ENCODE data around the gene PANX1. TPM values are rescaled to one million over a fixed set of nuclear protein-coding genes. Genes with fewer than 3 reads are reported as not detected.

The PANX1 gene
- polyA plus RNA-seq, 1 experiment = 52.9 TPM

DNA sequence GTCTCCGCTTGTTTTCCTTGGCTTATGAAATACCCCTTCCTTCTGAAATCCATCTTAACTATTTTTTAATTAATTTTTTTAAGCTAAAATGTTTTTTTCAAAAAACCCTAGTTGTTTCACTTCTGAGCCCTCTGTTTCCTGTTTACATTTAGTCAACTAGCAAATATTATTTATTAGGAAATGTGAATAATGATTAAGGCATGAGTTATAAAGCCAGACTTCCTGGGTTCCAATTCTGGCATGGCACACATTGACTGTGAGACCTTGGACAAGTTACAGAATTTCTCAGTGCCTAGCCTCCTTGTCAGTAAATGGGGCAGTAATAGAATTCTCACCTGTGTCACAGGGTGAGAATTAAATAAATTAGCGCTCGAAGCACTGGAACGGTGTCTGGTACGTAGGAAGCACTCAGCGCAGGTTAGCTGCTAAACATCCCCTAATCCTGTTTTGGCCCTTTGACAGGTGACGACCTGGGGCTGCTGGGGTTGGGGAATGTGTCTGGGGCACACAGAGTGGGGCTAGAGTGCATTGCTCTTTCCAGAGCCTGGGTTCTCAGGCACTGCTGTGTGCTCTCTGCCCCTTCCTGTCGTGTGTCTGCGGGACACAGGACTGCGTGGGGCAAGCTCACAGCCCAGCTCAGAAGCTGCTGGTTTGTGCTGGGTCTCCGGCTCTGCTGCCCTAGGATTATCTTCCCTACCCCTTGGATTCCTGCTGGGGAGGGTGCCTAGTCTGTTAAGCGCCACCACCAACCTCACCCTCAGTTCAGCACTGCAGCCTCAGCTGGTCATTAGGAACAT lies 13.1 kb downstream of the PANX1 start:
- DNase-seq (ENCODE audit: low read depth, low spot score) = no peak
- Histone ChIP-seq H3K27me3 (ENCODE audit: control insufficient read depth, insufficient read depth, low read length) (no peaks in the 10 kb centered on the region), H3K9me3 (ENCODE audit: control insufficient read depth, insufficient read depth, low read length) (no peaks in the 10 kb centered on the region; the same call in 1 of the 2 replicates), H3K4me3 (ENCODE audit: low read depth, low read length) (no peak overlapping the region), H3K27ac (ENCODE audit: low read depth, low read length) (no peak overlapping the region)
- CTCF ChIA-PET = interaction anchor here (1.0 to 2.0 kb wide), 4 partner anchors 9 to 246 kb away, joined by 4 to 8 read pairs (median 4); no protein-coding TSS in a partner anchor
- POLR2A ChIA-PET = no interaction called here
- TF ChIP-seq, protein P1, sequence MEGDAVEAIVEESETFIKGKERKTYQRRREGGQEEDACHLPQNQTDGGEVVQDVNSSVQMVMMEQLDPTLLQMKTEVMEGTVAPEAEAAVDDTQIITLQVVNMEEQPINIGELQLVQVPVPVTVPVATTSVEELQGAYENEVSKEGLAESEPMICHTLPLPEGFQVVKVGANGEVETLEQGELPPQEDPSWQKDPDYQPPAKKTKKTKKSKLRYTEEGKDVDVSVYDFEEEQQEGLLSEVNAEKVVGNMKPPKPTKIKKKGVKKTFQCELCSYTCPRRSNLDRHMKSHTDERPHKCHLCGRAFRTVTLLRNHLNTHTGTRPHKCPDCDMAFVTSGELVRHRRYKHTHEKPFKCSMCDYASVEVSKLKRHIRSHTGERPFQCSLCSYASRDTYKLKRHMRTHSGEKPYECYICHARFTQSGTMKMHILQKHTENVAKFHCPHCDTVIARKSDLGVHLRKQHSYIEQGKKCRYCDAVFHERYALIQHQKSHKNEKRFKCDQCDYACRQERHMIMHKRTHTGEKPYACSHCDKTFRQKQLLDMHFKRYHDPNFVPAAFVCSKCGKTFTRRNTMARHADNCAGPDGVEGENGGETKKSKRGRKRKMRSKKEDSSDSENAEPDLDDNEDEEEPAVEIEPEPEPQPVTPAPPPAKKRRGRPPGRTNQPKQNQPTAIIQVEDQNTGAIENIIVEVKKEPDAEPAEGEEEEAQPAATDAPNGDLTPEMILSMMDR (IDR thresholded peaks at IDR 0.05; ENCODE audit: low read depth, low read length) = no peak

DNA sequence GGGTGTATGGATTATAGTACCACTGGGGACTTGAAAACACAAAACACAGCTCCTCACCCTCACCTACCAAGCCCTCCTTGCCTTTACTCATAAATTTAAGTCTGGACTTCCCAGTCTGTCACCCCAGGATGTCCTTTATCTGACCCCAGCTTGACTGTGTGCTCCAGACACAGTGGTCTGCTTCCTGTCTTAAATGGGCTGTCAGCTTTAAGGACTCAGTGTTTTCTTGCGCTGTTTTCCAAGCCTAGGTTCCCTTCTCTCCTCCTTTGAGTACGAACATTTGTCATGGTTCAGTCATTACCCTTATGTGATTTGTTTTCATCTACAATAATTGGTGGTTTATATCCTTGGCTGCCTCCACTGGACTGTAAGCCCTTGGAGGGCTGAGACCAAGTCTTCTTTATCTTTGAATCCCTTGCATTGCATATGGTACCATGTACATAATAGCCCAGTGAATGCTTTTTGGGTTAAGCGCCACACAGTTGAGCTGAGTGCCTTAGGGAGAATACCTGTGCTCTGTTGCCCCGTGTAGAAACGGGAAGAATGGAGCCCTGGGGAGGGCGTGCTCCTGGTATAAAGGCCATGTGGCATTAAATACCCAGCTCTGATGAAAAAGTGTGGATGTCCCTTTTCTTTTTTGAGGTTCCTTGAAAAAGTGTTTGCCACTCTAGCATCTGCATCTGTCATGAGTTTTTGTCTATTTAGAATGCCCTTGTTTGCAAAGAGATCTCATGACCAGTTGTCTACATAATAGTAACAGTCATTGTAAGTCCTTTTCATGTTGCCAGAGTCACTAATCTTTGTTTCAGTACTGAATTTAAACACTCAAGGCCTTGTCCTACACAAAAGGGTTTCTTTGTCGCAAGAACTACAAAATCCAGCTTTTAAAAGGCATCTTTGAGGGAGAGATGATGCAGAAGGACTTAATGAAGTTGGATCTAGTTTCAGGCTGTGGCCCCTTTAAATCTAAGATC lies 14.0 kb downstream of the PANX1 start:
- CTCF ChIA-PET = interaction anchor here (1.0 to 2.0 kb wide), 4 partner anchors 8 to 247 kb away, joined by 4 to 8 read pairs (median 4); no protein-coding TSS in a partner anchor
- Histone ChIP-seq H3K9me3 (ENCODE audit: control insufficient read depth, insufficient read depth, low read length) (no peaks in the 10 kb centered on the region), H3K27me3 (ENCODE audit: control insufficient read depth, insufficient read depth, low read length) (no peaks in the 10 kb centered on the region), H3K4me3 (ENCODE audit: low read depth, low read length) (no peak overlapping the region), H3K27ac (ENCODE audit: low read depth, low read length) (no peak overlapping the region)
- no peak for DNase-seq (ENCODE audit: low read depth, low spot score)
- POLR2A ChIA-PET = no interaction called here
- TF ChIP-seq, protein P1 (IDR thresholded peaks at IDR 0.05; ENCODE audit: low read depth, low read length) = no peak

- H3K27me3 ChIP-seq (ENCODE audit: control insufficient read depth, insufficient read depth, low read length) = no peaks in the 10 kb centered on the region
- no peak for DNase-seq (ENCODE audit: low read depth, low spot score)
- CTCF ChIA-PET = interaction anchor here (0.9 to 1.2 kb wide), 3 partner anchors 28 to 249 kb away, joined by 3 read pairs; no protein-coding TSS in a partner anchor
- POLR2A ChIA-PET = no interaction called here
- no peak overlapping the region for H3K4me3 ChIP-seq (ENCODE audit: low read depth, low read length)
- no peaks in the 10 kb centered on the region for H3K9me3 ChIP-seq (ENCODE audit: control insufficient read depth, insufficient read depth, low read length)
- no peak overlapping the region for H3K27ac ChIP-seq (ENCODE audit: low read depth, low read length)
- TF ChIP-seq, protein P1 (IDR thresholded peaks at IDR 0.05; ENCODE audit: low read depth, low read length) = no peak
Measured at GRCh38 chr11:94144216-94144615, 15.6 kb downstream of the PANX1 start.

DNA sequence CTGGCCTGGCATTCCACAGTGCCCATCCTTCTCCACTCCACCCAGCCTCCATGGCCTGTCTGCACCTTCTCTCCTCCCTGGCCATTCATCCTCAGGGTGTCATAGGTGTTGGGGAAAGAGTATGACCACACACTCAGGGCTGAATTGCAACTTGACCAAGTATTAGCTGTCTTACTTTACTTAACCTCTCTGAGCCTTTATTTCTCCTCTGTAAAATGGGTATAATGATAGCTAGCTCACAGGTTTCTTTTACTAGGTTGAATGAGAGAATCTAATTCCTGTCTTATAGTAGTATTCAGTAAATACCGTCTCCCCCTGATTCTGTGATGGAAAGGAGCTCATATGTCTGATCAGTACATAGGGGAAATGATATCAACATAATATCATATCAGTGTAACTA lies 16.0 kb downstream of the PANX1 start:
- POLR2A ChIA-PET = no interaction called here
- H3K4me3 ChIP-seq (ENCODE audit: low read depth, low read length) = no peak overlapping the region
- CTCF ChIA-PET = interaction anchor here (0.7 to 1.2 kb wide), 4 partner anchors 28 to 249 kb away, joined by 3 to 4 read pairs (median 3); no protein-coding TSS in a partner anchor

More for the DNA sequence above, 16.0 kb downstream of the PANX1 start:
- Histone ChIP-seq H3K27ac (ENCODE audit: low read depth, low read length) (no peak overlapping the region), H3K9me3 (ENCODE audit: control insufficient read depth, insufficient read depth, low read length) (no peaks in the 10 kb centered on the region), H3K27me3 (ENCODE audit: control insufficient read depth, insufficient read depth, low read length) (no peaks in the 10 kb centered on the region)
- no peak for DNase-seq (ENCODE audit: low read depth, low spot score)
- TF ChIP-seq, protein P1 (IDR thresholded peaks at IDR 0.05; ENCODE audit: low read depth, low read length) = no peak

Data from AG04450 (cell line).